GM23338 (cell line): Measurements from ENCODE around the gene PLRG1. TPM values are rescaled to one million over a fixed set of nuclear protein-coding genes. Genes with fewer than 3 reads are reported as not detected.

Source experiments
- ATAC-seq: fragments of 200-7000 bp; cut with Tn5 transposase; 3 replicates; pipeline ENCODE4 v1.9.1; 2020
- DNase-seq: peaks from one replicate; pipeline ENCODE4 v3.0.0-alpha.2; 2015; ENCODE audit warnings: low spot score
- H2AFZ ChIP-seq: fragments of 200-600 bp; sonication (generic); 2 replicates; pipeline ENCODE4 v1.8.0; 2016; ENCODE audit warnings: antibody characterized with exemption, mild to moderate bottlenecking, moderate library complexity
- H3F3A ChIP-seq: fragments of 200-600 bp; sonication (generic); replicated peaks from 2 replicates; pipeline ENCODE4 v1.8.0; 2017; ENCODE audit warnings: antibody characterized with exemption, mixed run types, low read depth
- H3K27ac ChIP-seq: fragments of 200-600 bp; sonication (generic); 2 replicates; pipeline ENCODE4 v1.6.1; 2016; ENCODE audit warnings: low read depth
- H3K27me3 ChIP-seq: fragments of 200-600 bp; sonication (generic); 2 replicates; pipeline ENCODE4 v1.8.0; 2016; ENCODE audit warnings: mild to moderate bottlenecking, mixed run types, moderate library complexity; ENCODE audit not compliant: insufficient read depth
- H3K36me3 ChIP-seq: fragments of 200-600 bp; sonication (generic); 2 replicates; pipeline ENCODE4 v1.8.0; 2016; ENCODE audit warnings: mild to moderate bottlenecking; ENCODE audit not compliant: insufficient read depth
- H3K4me1 ChIP-seq: fragments of 200-600 bp; sonication (generic); 2 replicates; pipeline ENCODE4 v1.8.0; 2016; ENCODE audit warnings: mild to moderate bottlenecking, moderate library complexity; ENCODE audit not compliant: insufficient read depth
- H3K4me2 ChIP-seq: fragments of 200-600 bp; sonication (generic); 2 replicates; pipeline ENCODE4 v1.7.1; 2017; ENCODE audit warnings: mixed run types
- H3K4me3 ChIP-seq: fragments of 200-600 bp; sonication (generic); 2 replicates; pipeline ENCODE4 v1.6.1; 2016; ENCODE audit warnings: mixed run types
- H3K79me2 ChIP-seq: fragments of 200-600 bp; sonication (generic); replicated peaks from 2 replicates; pipeline ENCODE4 v1.8.0; 2017; ENCODE audit warnings: mild to moderate bottlenecking; ENCODE audit not compliant: insufficient read depth
- H3K9me2 ChIP-seq: fragments of 200-600 bp; sonication (generic); 2 replicates; pipeline ENCODE4 v1.8.0; 2017; ENCODE audit not compliant: insufficient read depth
- H4K20me1 ChIP-seq: fragments of 200-600 bp; sonication (generic); replicated peaks from 2 replicates; pipeline ENCODE4 v1.8.0; 2017; ENCODE audit warnings: mild to moderate bottlenecking; ENCODE audit not compliant: insufficient read depth
- H3K27ac Mint-ChIP-seq: 2 replicates; pipeline ENCODE4 v1.8.0; 2020; ENCODE audit warnings: inconsistent platforms, mild to moderate bottlenecking, moderate library complexity, mixed read lengths
- H3K27me3 Mint-ChIP-seq: 3 replicates; pipeline ENCODE4 v1.8.0; 2022; ENCODE audit warnings: low read depth, mild to moderate bottlenecking, moderate library complexity, mixed read lengths, inconsistent platforms; ENCODE audit not compliant: insufficient read depth, poor library complexity
- H3K36me3 Mint-ChIP-seq: 3 replicates; pipeline ENCODE4 v1.8.0; 2021; ENCODE audit warnings: low read depth, mild to moderate bottlenecking, inconsistent platforms, moderate library complexity, mixed read lengths
- H3K4me1 Mint-ChIP-seq: 3 replicates; pipeline ENCODE4 v1.8.0; 2020; ENCODE audit warnings: mild to moderate bottlenecking, inconsistent platforms, mixed read lengths
- H3K4me3 Mint-ChIP-seq: 3 replicates; pipeline ENCODE4 v1.8.0; 2021; ENCODE audit warnings: moderate library complexity, mild to moderate bottlenecking, inconsistent platforms, mixed read lengths
- H3K9me3 Mint-ChIP-seq: 3 replicates; pipeline ENCODE4 v1.8.0; 2020; ENCODE audit warnings: moderate library complexity, mild to moderate bottlenecking, inconsistent platforms, mixed read lengths
- CTCF ChIP-seq, 2 experiments: fragments of 200-600 bp in 1 of 2; sonication (generic) in 1 of 2; conservative IDR thresholded peaks; 2 replicates each; pipeline versions ENCODE4 v1.5.1 to v1.6.1; 2016 to 2017; ENCODE audit warnings: antibody characterized with exemption in 2 of 2, low read depth in 2 of 2, mild to moderate bottlenecking in 2 of 2, moderate library complexity in 1 of 2
- ETS1 ChIP-seq: IDR thresholded peaks from 2 replicates; pipeline ENCODE4 v1.6.1; 2016; ENCODE audit warnings: antibody characterized with exemption
- EZH2 ChIP-seq: fragments of 200-600 bp; sonication (generic); IDR thresholded peaks from one replicate; pipeline ENCODE4 v1.8.0; 2017; ENCODE audit warnings: antibody characterized with exemption, mild to moderate bottlenecking, low read depth; ENCODE audit not compliant: unreplicated experiment
- JUNB ChIP-seq: IDR thresholded peaks from one replicate; pipeline ENCODE4 v1.6.1; 2016; ENCODE audit warnings: antibody characterized with exemption; ENCODE audit not compliant: unreplicated experiment
- POLR2AphosphoS5 ChIP-seq: IDR thresholded peaks from 2 replicates; pipeline ENCODE4 v1.6.1; 2016; ENCODE audit warnings: antibody characterized with exemption, low read depth
- REST ChIP-seq: IDR thresholded peaks from one replicate; pipeline ENCODE4 v1.6.1; 2018; ENCODE audit warnings: antibody characterized with exemption; ENCODE audit not compliant: unreplicated experiment
- polyA plus RNA-seq: library from polyadenylated mRNA; unstranded; fragments of >200 nt; fragmentation: Nextera tagmentation; extraction: Ambion mirVana; gene quantifications from 2 replicates; pipeline ENCODE4 v1.2.1, GENCODE V29; 2016
- total RNA-seq: library from RNA; depleted of rRNA; stranded (reverse); fragments of >200 nt; shearing (Covaris generic); gene quantifications from 2 replicates; pipeline ENCODE4 v1.2.3, GENCODE V29; 2014
- TF ChIP-seq, protein P1 (sequence below): fragments of 250-450 bp; sonication (Bioruptor Pico); IDR thresholded peaks from 2 replicates; pipeline ENCODE4 v1.5.0; 2020; ENCODE audit warnings: mild to moderate bottlenecking, moderate library complexity

The PLRG1 gene
- total and polyA plus RNA-seq, 2 experiments from 2014 or later: 77.3 to 82.7 TPM

GRCh38 chr4:154578919-154579318 is 28.7 kb upstream of the PLRG1 start:
- DNase-seq: no peak
- no peak for ATAC-seq
- Mint-ChIP-seq H3K9me3 (no peaks in the 10 kb centered on the region), H3K27ac (no peak overlapping the region), H3K27me3 (peaks cover 3% of the 10 kb centered on the region), H3K4me3 (no peak overlapping the region), H3K36me3 (no peaks in the 10 kb centered on the region), H3K4me1 (no peaks in the 10 kb centered on the region)
- Histone ChIP-seq H3K9me2 (no peaks in the 10 kb centered on the region), H3K4me1 (no peaks in the 10 kb centered on the region), H3K27ac (no peak overlapping the region), H3K27me3 (no peaks in the 10 kb centered on the region), H3K36me3 (no peaks in the 10 kb centered on the region), H3K4me3 (no peak overlapping the region), H2AFZ (no peak overlapping the region), H3K79me2 (no peaks in the 10 kb centered on the region), H4K20me1 (no peaks in the 10 kb centered on the region), H3F3A (no peaks in the 10 kb centered on the region), H3K4me2 (no peak overlapping the region)
- TF ChIP-seq POLR2AphosphoS5: no peak
- TF ChIP-seq REST: no peak
- no peak for TF ChIP-seq JUNB
- no peak for TF ChIP-seq ETS1
- TF ChIP-seq, protein P1, sequence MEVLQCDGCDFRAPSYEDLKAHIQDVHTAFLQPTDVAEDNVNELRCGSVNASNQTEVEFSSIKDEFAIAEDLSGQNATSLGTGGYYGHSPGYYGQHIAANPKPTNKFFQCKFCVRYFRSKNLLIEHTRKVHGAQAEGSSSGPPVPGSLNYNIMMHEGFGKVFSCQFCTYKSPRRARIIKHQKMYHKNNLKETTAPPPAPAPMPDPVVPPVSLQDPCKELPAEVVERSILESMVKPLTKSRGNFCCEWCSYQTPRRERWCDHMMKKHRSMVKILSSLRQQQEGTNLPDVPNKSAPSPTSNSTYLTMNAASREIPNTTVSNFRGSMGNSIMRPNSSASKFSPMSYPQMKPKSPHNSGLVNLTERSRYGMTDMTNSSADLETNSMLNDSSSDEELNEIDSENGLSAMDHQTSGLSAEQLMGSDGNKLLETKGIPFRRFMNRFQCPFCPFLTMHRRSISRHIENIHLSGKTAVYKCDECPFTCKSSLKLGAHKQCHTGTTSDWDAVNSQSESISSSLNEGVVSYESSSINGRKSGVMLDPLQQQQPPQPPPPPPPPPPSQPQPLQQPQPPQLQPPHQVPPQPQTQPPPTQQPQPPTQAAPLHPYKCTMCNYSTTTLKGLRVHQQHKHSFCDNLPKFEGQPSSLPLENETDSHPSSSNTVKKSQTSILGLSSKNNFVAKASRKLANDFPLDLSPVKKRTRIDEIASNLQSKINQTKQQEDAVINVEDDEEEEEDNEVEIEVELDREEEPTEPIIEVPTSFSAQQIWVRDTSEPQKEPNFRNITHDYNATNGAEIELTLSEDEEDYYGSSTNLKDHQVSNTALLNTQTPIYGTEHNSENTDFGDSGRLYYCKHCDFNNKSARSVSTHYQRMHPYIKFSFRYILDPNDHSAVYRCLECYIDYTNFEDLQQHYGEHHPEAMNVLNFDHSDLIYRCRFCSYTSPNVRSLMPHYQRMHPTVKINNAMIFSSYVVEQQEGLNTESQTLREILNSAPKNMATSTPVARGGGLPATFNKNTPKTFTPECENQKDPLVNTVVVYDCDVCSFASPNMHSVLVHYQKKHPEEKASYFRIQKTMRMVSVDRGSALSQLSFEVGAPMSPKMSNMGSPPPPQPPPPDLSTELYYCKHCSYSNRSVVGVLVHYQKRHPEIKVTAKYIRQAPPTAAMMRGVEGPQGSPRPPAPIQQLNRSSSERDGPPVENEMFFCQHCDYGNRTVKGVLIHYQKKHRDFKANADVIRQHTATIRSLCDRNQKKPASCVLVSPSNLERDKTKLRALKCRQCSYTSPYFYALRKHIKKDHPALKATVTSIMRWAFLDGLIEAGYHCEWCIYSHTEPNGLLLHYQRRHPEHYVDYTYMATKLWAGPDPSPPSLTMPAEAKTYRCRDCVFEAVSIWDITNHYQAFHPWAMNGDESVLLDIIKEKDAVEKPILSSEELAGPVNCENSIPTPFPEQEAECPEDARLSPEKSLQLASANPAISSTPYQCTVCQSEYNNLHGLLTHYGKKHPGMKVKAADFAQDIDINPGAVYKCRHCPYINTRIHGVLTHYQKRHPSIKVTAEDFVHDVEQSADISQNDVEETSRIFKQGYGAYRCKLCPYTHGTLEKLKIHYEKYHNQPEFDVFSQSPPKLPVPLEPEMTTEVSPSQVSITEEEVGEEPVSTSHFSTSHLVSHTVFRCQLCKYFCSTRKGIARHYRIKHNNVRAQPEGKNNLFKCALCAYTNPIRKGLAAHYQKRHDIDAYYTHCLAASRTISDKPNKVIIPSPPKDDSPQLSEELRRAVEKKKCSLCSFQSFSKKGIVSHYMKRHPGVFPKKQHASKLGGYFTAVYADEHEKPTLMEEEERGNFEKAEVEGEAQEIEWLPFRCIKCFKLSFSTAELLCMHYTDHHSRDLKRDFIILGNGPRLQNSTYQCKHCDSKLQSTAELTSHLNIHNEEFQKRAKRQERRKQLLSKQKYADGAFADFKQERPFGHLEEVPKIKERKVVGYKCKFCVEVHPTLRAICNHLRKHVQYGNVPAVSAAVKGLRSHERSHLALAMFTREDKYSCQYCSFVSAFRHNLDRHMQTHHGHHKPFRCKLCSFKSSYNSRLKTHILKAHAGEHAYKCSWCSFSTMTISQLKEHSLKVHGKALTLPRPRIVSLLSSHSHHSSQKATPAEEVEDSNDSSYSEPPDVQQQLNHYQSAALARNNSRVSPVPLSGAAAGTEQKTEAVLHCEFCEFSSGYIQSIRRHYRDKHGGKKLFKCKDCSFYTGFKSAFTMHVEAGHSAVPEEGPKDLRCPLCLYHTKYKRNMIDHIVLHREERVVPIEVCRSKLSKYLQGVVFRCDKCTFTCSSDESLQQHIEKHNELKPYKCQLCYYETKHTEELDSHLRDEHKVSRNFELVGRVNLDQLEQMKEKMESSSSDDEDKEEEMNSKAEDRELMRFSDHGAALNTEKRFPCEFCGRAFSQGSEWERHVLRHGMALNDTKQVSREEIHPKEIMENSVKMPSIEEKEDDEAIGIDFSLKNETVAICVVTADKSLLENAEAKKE: no peak
- no peak for TF ChIP-seq EZH2
- TF ChIP-seq CTCF (conservative IDR thresholded peaks at IDR 0.05; ENCODE audit: low read depth in 2 of 2): no peak
